ENCODE measurements around the gene TTC39C.

The TTC39C gene

DNA sequence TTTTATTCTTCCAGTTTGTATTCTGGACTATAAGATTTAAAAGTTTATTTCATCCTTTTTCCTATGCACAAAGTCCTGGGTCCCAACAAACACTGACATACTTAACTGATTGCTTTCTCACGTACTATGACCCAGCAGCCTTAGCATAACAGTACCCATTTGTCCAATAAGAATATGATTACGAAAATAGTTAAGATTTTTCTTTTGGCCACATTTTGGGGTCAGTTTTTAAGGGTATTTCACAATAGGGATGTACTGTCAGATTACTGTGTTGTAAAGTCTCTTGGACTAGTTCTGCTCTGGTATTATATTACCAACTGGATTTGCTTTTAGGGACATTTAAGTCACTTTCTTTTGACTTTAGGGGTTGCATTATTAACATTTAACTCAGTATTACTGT, 46.1 kb downstream of the TTC39C start:
- peak; percentile 55 for DNase-seq (ENCODE audit: low read depth)
- H3K4me3 ChIP-seq (ENCODE audit: low read length): no peak overlapping the region
- TF ChIP-seq, protein P1, sequence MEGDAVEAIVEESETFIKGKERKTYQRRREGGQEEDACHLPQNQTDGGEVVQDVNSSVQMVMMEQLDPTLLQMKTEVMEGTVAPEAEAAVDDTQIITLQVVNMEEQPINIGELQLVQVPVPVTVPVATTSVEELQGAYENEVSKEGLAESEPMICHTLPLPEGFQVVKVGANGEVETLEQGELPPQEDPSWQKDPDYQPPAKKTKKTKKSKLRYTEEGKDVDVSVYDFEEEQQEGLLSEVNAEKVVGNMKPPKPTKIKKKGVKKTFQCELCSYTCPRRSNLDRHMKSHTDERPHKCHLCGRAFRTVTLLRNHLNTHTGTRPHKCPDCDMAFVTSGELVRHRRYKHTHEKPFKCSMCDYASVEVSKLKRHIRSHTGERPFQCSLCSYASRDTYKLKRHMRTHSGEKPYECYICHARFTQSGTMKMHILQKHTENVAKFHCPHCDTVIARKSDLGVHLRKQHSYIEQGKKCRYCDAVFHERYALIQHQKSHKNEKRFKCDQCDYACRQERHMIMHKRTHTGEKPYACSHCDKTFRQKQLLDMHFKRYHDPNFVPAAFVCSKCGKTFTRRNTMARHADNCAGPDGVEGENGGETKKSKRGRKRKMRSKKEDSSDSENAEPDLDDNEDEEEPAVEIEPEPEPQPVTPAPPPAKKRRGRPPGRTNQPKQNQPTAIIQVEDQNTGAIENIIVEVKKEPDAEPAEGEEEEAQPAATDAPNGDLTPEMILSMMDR (conservative IDR thresholded peaks at IDR 0.05; ENCODE audit: low read length): no peak

- H3K4me3 ChIP-seq (ENCODE audit: low read length): no peak overlapping the region
- TF ChIP-seq, protein P1 (conservative IDR thresholded peaks at IDR 0.05; ENCODE audit: low read length): no peak
- DNase-seq (ENCODE audit: low read depth): peak; percentile 50
These were observed 48.7 kb downstream of the TTC39C start for GRCh38 chr18:24063121-24063731.

DNA sequence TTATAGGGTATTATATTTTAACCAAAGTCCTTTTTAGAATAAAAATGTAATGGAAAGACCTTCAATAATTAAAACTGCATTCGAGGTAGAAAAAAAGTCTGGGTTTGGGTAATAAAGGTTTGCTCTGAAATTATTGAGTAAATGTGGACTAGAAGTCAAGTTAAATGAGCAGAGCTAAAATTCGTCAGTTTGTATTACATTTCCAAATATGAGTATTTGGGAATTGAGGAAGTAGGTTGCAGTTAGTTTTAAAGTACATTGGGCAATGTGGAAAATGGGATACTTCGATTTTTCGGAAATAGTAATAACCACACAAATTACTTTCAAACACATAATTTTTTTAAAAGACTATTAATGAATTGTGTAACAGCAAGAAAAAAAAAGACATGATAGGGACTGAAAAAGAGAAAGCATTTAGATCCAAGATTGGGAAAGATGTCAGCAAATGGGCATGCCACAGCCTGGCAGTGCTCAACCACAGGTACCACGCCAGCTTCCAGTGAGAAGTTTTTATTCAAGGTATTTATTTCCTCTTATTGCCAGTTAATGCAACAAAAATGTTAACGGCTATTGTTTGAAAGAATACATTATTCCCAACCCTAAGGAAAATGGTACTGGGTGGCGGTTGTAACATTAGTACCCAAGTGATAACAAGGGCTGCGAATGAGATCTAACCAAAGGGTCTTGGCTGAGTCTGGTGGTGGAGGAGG, 50.0 kb downstream of the TTC39C start:
- H3K4me3 ChIP-seq (ENCODE audit: low read length): no peak overlapping the region
- DNase-seq (ENCODE audit: low read depth): no peak
- TF ChIP-seq, protein P1 (conservative IDR thresholded peaks at IDR 0.05; ENCODE audit: low read length): no peak

- TF ChIP-seq, protein P1 (conservative IDR thresholded peaks at IDR 0.05; ENCODE audit: low read length): no peak
- DNase-seq (ENCODE audit: low read depth): no peak
- H3K4me3 ChIP-seq (ENCODE audit: low read length): no peak overlapping the region
These were observed 51.4 kb downstream of the TTC39C start for GRCh38 chr18:24065906-24066305.

DNA sequence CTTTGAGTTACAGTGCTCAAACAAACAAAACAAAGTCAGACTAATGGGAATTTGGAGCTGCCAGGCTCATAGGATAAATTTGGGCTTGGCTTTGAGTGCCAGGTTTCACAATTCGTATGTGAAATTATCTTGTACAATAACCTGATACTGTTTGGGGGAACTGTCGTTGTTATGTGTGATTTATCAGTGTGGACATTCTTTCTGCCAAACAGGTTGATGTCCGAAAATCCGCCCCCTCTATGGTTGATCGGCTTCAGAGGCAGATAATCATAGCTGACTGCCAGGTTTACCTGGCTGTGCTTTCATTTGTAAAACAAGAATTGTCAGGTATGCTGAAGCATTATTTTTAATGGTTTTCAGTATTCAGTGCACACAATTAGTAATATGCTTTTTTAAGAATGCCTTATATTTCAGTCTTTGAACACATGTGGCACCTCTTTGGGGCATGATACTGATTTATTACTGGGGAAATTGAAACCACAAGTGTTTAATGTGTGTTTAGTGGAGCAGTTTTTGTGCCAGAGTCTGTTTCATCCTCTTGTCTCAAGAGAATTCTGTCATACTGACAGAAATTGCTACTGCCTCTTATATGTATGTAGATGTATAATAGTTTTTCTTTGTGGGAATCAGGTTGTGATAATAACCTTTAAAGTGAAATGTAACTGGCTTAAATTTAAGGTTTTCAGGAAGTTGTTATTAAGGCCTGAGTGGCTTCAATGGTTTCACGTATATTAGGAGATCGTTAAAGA, 54.6 kb downstream of the TTC39C start:
- peak; percentile 42 for DNase-seq (ENCODE audit: low read depth)
- no peak overlapping the region for H3K4me3 ChIP-seq (ENCODE audit: low read length)
- TF ChIP-seq, protein P1 (conservative IDR thresholded peaks at IDR 0.05; ENCODE audit: low read length): no peak

- DNase-seq (ENCODE audit: low read depth): no peak
- H3K4me3 ChIP-seq (ENCODE audit: low read length): no peak overlapping the region
- TF ChIP-seq, protein P1 (conservative IDR thresholded peaks at IDR 0.05; ENCODE audit: low read length): no peak
These were observed 56.5 kb downstream of the TTC39C start for GRCh38 chr18:24071029-24071428.

All from AG10803 (cell line).